GM12875 (cell line): Measurements from ENCODE around the gene TSHZ2.
"Not testable (repeated sequence)": the region's sequence is repeated elsewhere in the genome, so short reads cannot be mapped to it uniquely, and the experiment has no call there.

Source experiments
- H3K4me3 ChIP-seq: one replicate; pipeline ENCODE4 v1.5.1; 2011; ENCODE audit warnings: low read depth, low read length, control low read depth
- CTCF ChIP-seq: IDR thresholded peaks from 2 replicates; pipeline ENCODE4 v1.5.1; 2011; ENCODE audit warnings: low read depth, mild to moderate bottlenecking, control low read depth, inconsistent platforms, low read length, moderate library complexity, borderline replicate concordance; ENCODE audit not compliant: insufficient read depth

Gene TSHZ2

GRCh38 chr20:53412577-53413185 is 440.5 kb downstream of the TSHZ2 start:
- TF ChIP-seq CTCF: no peak
- H3K4me3 ChIP-seq: no peak overlapping the region

- TF ChIP-seq CTCF: peak; percentile 86
- H3K4me3 ChIP-seq: no peak overlapping the region
These were observed 441.1 kb downstream of the TSHZ2 start for GRCh38 chr20:53413186-53413631.

- not testable (repeated sequence) for H3K4me3 ChIP-seq
These were observed 441.7 kb downstream of the TSHZ2 start for GRCh38 chr20:53413845-53414244.

- H3K4me3 ChIP-seq: no peak overlapping the region
- TF ChIP-seq CTCF: no peak
These were observed 447.7 kb downstream of the TSHZ2 start for GRCh38 chr20:53419693-53420460.

- H3K4me3 ChIP-seq: no peak overlapping the region
- no peak for TF ChIP-seq CTCF
These were observed 449.2 kb downstream of the TSHZ2 start for GRCh38 chr20:53421343-53421742.

- TF ChIP-seq CTCF: no peak
- no peak overlapping the region for H3K4me3 ChIP-seq
These were observed 449.9 kb downstream of the TSHZ2 start for GRCh38 chr20:53422039-53422438.

- no peak for TF ChIP-seq CTCF
- no peak overlapping the region for H3K4me3 ChIP-seq
These were observed 451.5 kb downstream of the TSHZ2 start for GRCh38 chr20:53423587-53424146.
